HG03066 (cell line): Measurements from ENCODE around the gene ENPP3.

Source experiments
- ATAC-seq: cut with Tn5 transposase; IDR thresholded peaks from one replicate; pipeline ENCODE4 v1.9.1; 2021; ENCODE audit warnings: low read depth; ENCODE audit not compliant: unreplicated experiment

The ENPP3 gene

GRCh38 chr6:131791476-131791875 is 154.4 kb downstream of the ENPP3 start:
- ATAC-seq, result no peak

- ATAC-seq, result no peak
Measured at GRCh38 chr6:131792091-131792496, 155.0 kb downstream of the ENPP3 start.

- ATAC-seq, result no peak
Measured at GRCh38 chr6:131795366-131795765, 158.3 kb downstream of the ENPP3 start.
